GM23338 (cell line): Measurements from ENCODE around the gene KCNB1. TPM values are rescaled to one million over a fixed set of nuclear protein-coding genes. Genes with fewer than 3 reads are reported as not detected.

Source experiments
- ATAC-seq: fragments of 200-7000 bp; cut with Tn5 transposase; 3 replicates; pipeline ENCODE4 v1.9.1; 2020
- DNase-seq: peaks from one replicate; pipeline ENCODE4 v3.0.0-alpha.2; 2015; ENCODE audit warnings: low spot score
- H2AFZ ChIP-seq: fragments of 200-600 bp; sonication (generic); 2 replicates; pipeline ENCODE4 v1.8.0; 2016; ENCODE audit warnings: antibody characterized with exemption, mild to moderate bottlenecking, moderate library complexity
- H3F3A ChIP-seq: fragments of 200-600 bp; sonication (generic); replicated peaks from 2 replicates; pipeline ENCODE4 v1.8.0; 2017; ENCODE audit warnings: antibody characterized with exemption, mixed run types, low read depth
- H3K27ac ChIP-seq: fragments of 200-600 bp; sonication (generic); 2 replicates; pipeline ENCODE4 v1.6.1; 2016; ENCODE audit warnings: low read depth
- H3K27me3 ChIP-seq: fragments of 200-600 bp; sonication (generic); 2 replicates; pipeline ENCODE4 v1.8.0; 2016; ENCODE audit warnings: mild to moderate bottlenecking, mixed run types, moderate library complexity; ENCODE audit not compliant: insufficient read depth
- H3K36me3 ChIP-seq: fragments of 200-600 bp; sonication (generic); 2 replicates; pipeline ENCODE4 v1.8.0; 2016; ENCODE audit warnings: mild to moderate bottlenecking; ENCODE audit not compliant: insufficient read depth
- H3K4me1 ChIP-seq: fragments of 200-600 bp; sonication (generic); 2 replicates; pipeline ENCODE4 v1.8.0; 2016; ENCODE audit warnings: mild to moderate bottlenecking, moderate library complexity; ENCODE audit not compliant: insufficient read depth
- H3K4me2 ChIP-seq: fragments of 200-600 bp; sonication (generic); 2 replicates; pipeline ENCODE4 v1.7.1; 2017; ENCODE audit warnings: mixed run types
- H3K4me3 ChIP-seq: fragments of 200-600 bp; sonication (generic); 2 replicates; pipeline ENCODE4 v1.6.1; 2016; ENCODE audit warnings: mixed run types
- H3K79me2 ChIP-seq: fragments of 200-600 bp; sonication (generic); replicated peaks from 2 replicates; pipeline ENCODE4 v1.8.0; 2017; ENCODE audit warnings: mild to moderate bottlenecking; ENCODE audit not compliant: insufficient read depth
- H3K9me2 ChIP-seq: fragments of 200-600 bp; sonication (generic); 2 replicates; pipeline ENCODE4 v1.8.0; 2017; ENCODE audit not compliant: insufficient read depth
- H4K20me1 ChIP-seq: fragments of 200-600 bp; sonication (generic); replicated peaks from 2 replicates; pipeline ENCODE4 v1.8.0; 2017; ENCODE audit warnings: mild to moderate bottlenecking; ENCODE audit not compliant: insufficient read depth
- H3K27ac Mint-ChIP-seq: 2 replicates; pipeline ENCODE4 v1.8.0; 2020; ENCODE audit warnings: inconsistent platforms, mild to moderate bottlenecking, moderate library complexity, mixed read lengths
- H3K27me3 Mint-ChIP-seq: 3 replicates; pipeline ENCODE4 v1.8.0; 2022; ENCODE audit warnings: low read depth, mild to moderate bottlenecking, moderate library complexity, mixed read lengths, inconsistent platforms; ENCODE audit not compliant: insufficient read depth, poor library complexity
- H3K36me3 Mint-ChIP-seq: 3 replicates; pipeline ENCODE4 v1.8.0; 2021; ENCODE audit warnings: low read depth, mild to moderate bottlenecking, inconsistent platforms, moderate library complexity, mixed read lengths
- H3K4me1 Mint-ChIP-seq: 3 replicates; pipeline ENCODE4 v1.8.0; 2020; ENCODE audit warnings: mild to moderate bottlenecking, inconsistent platforms, mixed read lengths
- H3K4me3 Mint-ChIP-seq: 3 replicates; pipeline ENCODE4 v1.8.0; 2021; ENCODE audit warnings: moderate library complexity, mild to moderate bottlenecking, inconsistent platforms, mixed read lengths
- H3K9me3 Mint-ChIP-seq: 3 replicates; pipeline ENCODE4 v1.8.0; 2020; ENCODE audit warnings: moderate library complexity, mild to moderate bottlenecking, inconsistent platforms, mixed read lengths
- CREB1 ChIP-seq: fragments of 250-450 bp; sonication (Bioruptor Pico); IDR thresholded peaks from 2 replicates; pipeline ENCODE4 v1.5.0; 2020; ENCODE audit warnings: low read depth, mild to moderate bottlenecking, moderate library complexity
- CTCF ChIP-seq, 2 experiments: fragments of 200-600 bp in 1 of 2; sonication (generic) in 1 of 2; conservative IDR thresholded peaks; 2 replicates each; pipeline versions ENCODE4 v1.5.1 to v1.6.1; 2016 to 2017; ENCODE audit warnings: antibody characterized with exemption in 2 of 2, low read depth in 2 of 2, mild to moderate bottlenecking in 2 of 2, moderate library complexity in 1 of 2
- ETS1 ChIP-seq: IDR thresholded peaks from 2 replicates; pipeline ENCODE4 v1.6.1; 2016; ENCODE audit warnings: antibody characterized with exemption
- EZH2 ChIP-seq: fragments of 200-600 bp; sonication (generic); IDR thresholded peaks from one replicate; pipeline ENCODE4 v1.8.0; 2017; ENCODE audit warnings: antibody characterized with exemption, mild to moderate bottlenecking, low read depth; ENCODE audit not compliant: unreplicated experiment
- EZH2phosphoT487 ChIP-seq: fragments of 200-600 bp; sonication (generic); IDR thresholded peaks from one replicate; pipeline ENCODE4 v1.8.1; 2018; ENCODE audit warnings: antibody characterized with exemption; ENCODE audit not compliant: unreplicated experiment
- JUNB ChIP-seq: IDR thresholded peaks from one replicate; pipeline ENCODE4 v1.6.1; 2016; ENCODE audit warnings: antibody characterized with exemption; ENCODE audit not compliant: unreplicated experiment
- NANOG ChIP-seq: IDR thresholded peaks from 2 replicates; pipeline ENCODE4 v1.6.1; 2016; ENCODE audit warnings: antibody characterized with exemption, borderline replicate concordance
- POLR2AphosphoS5 ChIP-seq: IDR thresholded peaks from 2 replicates; pipeline ENCODE4 v1.6.1; 2016; ENCODE audit warnings: antibody characterized with exemption, low read depth
- REST ChIP-seq: IDR thresholded peaks from one replicate; pipeline ENCODE4 v1.6.1; 2018; ENCODE audit warnings: antibody characterized with exemption; ENCODE audit not compliant: unreplicated experiment
- STAT1 ChIP-seq: IDR thresholded peaks from one replicate; pipeline ENCODE4 v1.6.1; 2016; ENCODE audit warnings: antibody characterized with exemption; ENCODE audit not compliant: unreplicated experiment
- ZNF114 ChIP-seq: fragments of 250-450 bp; sonication (Bioruptor Pico); IDR thresholded peaks from 2 replicates; pipeline ENCODE4 v1.5.0; 2020; ENCODE audit warnings: mild to moderate bottlenecking, moderate library complexity
- ZNF331 ChIP-seq: fragments of 250-450 bp; sonication (Bioruptor Pico); IDR thresholded peaks from 2 replicates; pipeline ENCODE4 v1.5.0; 2020; ENCODE audit warnings: low read depth, mild to moderate bottlenecking, moderate library complexity
- ZNF462 ChIP-seq: fragments of 250-450 bp; sonication (Bioruptor Pico); IDR thresholded peaks from 2 replicates; pipeline ENCODE4 v1.5.0; 2020; ENCODE audit warnings: mild to moderate bottlenecking, moderate library complexity
- polyA plus RNA-seq: library from polyadenylated mRNA; unstranded; fragments of >200 nt; fragmentation: Nextera tagmentation; extraction: Ambion mirVana; gene quantifications from 2 replicates; pipeline ENCODE4 v1.2.1, GENCODE V29; 2016
- total RNA-seq: library from RNA; depleted of rRNA; stranded (reverse); fragments of >200 nt; shearing (Covaris generic); gene quantifications from 2 replicates; pipeline ENCODE4 v1.2.3, GENCODE V29; 2014

KCNB1 gene
- total and polyA plus RNA-seq, 2 experiments from 2014 or later = 0.28 to 0.29 TPM

- TF ChIP-seq CTCF (conservative IDR thresholded peaks at IDR 0.05; ENCODE audit: low read depth in 2 of 2) (no peak), ETS1 (no peak), EZH2phosphoT487 (no peak), ZNF114 (CRISPR knock-in tag) (no peak), POLR2AphosphoS5 (no peak), REST (no peak), ZNF462 (CRISPR knock-in tag) (no peak), EZH2 (no peak), ZNF331 (CRISPR knock-in tag) (no peak), NANOG (no peak), JUNB (no peak), STAT1 (no peak), CREB1 (CRISPR knock-in tag) (no peak)
- no peak overlapping the region for H3K4me2 ChIP-seq
- DNase-seq (no peak), ATAC-seq (no peak)
- H3K27ac Mint-ChIP-seq = no peak overlapping the region
- no peaks in the 10 kb centered on the region; the same call in 1 of the 2 replicates for H3K36me3 ChIP-seq
- no peaks in the 10 kb centered on the region for H3K79me2 ChIP-seq
- H3F3A ChIP-seq = no peaks in the 10 kb centered on the region
- H3K36me3 Mint-ChIP-seq = peaks cover 42% of the 10 kb centered on the region
- H3K27me3 ChIP-seq = no peaks in the 10 kb centered on the region
- H3K4me1 Mint-ChIP-seq = no peaks in the 10 kb centered on the region; the same call in 2 of the 3 replicates
- H3K9me3 Mint-ChIP-seq = peaks cover 6% of the 10 kb centered on the region; the same call in 2 of the 3 replicates
- H3K9me2 ChIP-seq = no peaks in the 10 kb centered on the region
- H3K4me3 ChIP-seq = no peak overlapping the region
- H3K4me1 ChIP-seq = no peaks in the 10 kb centered on the region
- no peaks in the 10 kb centered on the region for H4K20me1 ChIP-seq
- H3K27me3 Mint-ChIP-seq = peaks cover 3% of the 10 kb centered on the region
- no peak overlapping the region for H2AFZ ChIP-seq
- H3K27ac ChIP-seq = no peak overlapping the region
- H3K4me3 Mint-ChIP-seq = no peak overlapping the region
These were observed 44.1 kb upstream of the KCNB1 start for GRCh38 chr20:49526568-49526967.
